ENCODE data around the gene CR1.
"Not testable (repeated sequence)": the region's sequence is repeated elsewhere in the genome, so short reads cannot be mapped to it uniquely, and the experiment has no call there.

Gene CR1

DNA sequence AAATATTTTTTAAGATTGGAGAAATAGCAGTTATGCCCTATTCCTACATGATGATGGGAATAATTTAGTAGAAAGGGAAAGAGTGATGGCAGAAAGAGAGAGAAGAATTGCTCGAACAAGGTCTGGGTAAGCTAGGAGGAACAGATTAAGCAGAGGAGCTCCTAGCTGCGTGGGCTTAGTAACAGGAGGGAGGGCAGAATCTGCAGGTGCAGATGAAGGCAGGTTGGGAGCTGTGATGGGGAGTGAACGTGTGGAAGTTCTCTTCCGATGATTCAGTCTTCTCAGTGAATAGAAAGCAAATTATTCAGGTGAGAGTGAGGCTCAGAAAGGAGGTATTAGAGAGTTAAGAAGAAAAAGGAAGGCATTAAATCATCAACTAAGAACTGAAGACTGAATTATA lies 8.3 kb upstream of the CR1 start:
- Histone ChIP-seq H3K9me3 (ENCODE audit: low read length) (no peaks in the 10 kb centered on the region), H3K27me3 (ENCODE audit: insufficient read depth, low read length) (peaks cover 6% of the 10 kb centered on the region), H3K36me3 (ENCODE audit: insufficient read depth, low read length) (no peaks in the 10 kb centered on the region), H3K4me3 (ENCODE audit: low read length) (no peak overlapping the region), H2AFZ (ENCODE audit: low read depth, low read length) (no peak overlapping the region), H3K4me1 (ENCODE audit: insufficient read depth, low read length) (no peaks in the 10 kb centered on the region)

DNA sequence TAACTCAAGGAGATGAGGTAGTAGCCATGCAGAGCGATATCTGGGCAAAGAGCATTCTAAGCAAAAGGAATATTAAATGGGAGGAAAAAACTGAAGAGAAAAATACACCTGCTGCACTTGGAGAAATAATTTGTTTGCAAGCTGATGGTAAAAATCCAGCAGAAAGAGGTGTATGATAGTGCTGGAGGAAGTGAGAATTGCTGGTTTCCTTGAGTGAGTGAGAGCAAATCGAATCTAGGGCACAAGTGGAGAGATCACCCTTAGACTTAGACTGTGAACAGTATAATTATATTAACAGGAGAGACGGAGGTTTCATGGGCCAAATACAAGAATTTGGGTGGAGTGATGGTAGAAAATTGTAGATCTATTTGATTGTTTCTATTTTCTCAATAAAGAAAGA lies 2.7 kb upstream of the CR1 start:
- Histone ChIP-seq H3K36me3 (ENCODE audit: insufficient read depth, low read length) (no peaks in the 10 kb centered on the region), H2AFZ (ENCODE audit: low read depth, low read length) (no peak overlapping the region), H3K4me3 (ENCODE audit: low read length) (no peak overlapping the region), H3K9me3 (ENCODE audit: low read length) (no peaks in the 10 kb centered on the region), H3K4me1 (ENCODE audit: insufficient read depth, low read length) (no peaks in the 10 kb centered on the region), H3K27me3 (ENCODE audit: insufficient read depth, low read length) (peaks cover 34% of the 10 kb centered on the region)

DNA sequence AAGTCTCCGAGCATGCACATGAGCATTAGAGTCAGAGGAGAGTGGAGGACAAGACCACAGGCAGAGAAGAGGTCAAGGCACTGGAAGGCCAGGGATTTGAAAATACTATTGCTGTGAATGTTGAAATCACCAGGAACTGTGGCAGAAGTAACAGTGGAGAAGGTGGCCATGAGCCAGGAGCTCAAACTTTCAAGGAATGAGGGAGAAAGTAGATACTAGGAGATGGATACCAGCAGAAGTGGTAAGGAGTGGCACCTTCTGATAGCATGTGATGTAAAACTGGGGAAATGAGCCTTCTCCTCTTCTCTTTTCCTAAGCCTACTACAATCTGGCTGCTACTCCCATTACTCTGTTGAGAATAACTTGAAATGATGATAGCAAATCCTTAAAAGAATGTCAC lies 1.8 kb upstream of the CR1 start:
- H3K4me3 ChIP-seq (ENCODE audit: low read length): no peak overlapping the region
- H3K27me3 ChIP-seq (ENCODE audit: insufficient read depth, low read length): peaks cover 34% of the 10 kb centered on the region
- no peaks in the 10 kb centered on the region for H3K36me3 ChIP-seq (ENCODE audit: insufficient read depth, low read length)
- H3K9me3 ChIP-seq (ENCODE audit: low read length): no peaks in the 10 kb centered on the region
- no peak overlapping the region for H2AFZ ChIP-seq (ENCODE audit: low read depth, low read length)
- no peaks in the 10 kb centered on the region for H3K4me1 ChIP-seq (ENCODE audit: insufficient read depth, low read length)

DNA sequence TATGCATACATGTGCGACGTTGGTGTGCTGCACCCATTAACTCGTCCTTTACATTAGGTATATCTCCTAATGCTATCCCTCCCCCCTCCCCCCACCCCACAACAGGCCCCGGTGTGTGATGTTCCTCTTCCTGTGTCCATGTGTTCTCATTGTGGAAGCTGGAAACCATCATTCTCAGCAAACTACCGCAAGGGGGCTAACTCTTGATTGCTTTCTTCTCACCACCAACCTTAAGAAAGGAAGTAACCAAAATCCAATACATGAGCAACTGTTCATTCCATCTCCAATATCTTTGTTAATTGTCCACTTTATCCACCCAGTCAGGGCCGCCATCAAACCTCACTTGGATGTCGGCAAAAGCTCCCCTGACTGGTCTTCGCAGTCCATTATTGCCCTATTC lies 676 bp upstream of the CR1 start:
- not testable (repeated sequence) for H3K9me3 ChIP-seq (ENCODE audit: low read length); H3K4me3 ChIP-seq (ENCODE audit: low read length); H2AFZ ChIP-seq (ENCODE audit: low read depth, low read length); H3K4me1 ChIP-seq (ENCODE audit: insufficient read depth, low read length); H3K36me3 ChIP-seq (ENCODE audit: insufficient read depth, low read length)
- H3K27me3 ChIP-seq (ENCODE audit: insufficient read depth, low read length): peaks cover 34% of the 10 kb centered on the region

DNA sequence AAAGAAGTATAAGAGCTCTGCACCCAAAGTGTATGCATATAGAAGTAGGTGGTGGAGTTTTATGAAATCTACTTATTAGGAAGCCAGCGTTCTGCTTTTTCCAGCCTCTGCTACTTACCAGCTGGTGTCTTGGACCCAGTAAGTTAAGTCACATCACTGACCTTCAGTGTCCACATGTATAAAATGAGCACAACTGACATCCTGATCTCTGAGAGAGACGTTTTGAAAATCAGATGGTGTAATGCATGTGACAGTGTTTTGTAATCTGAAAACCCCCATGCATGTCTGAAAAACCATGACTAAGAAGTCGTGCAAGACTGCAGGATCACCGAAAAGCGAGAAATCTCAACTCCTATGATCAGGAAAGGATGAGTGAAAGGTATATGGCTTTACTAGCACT lies 2.0 kb downstream of the CR1 start:
- H3K9me3 ChIP-seq (ENCODE audit: low read length): no peaks in the 10 kb centered on the region
- no peaks in the 10 kb centered on the region for H3K4me1 ChIP-seq (ENCODE audit: insufficient read depth, low read length)
- H3K4me3 ChIP-seq (ENCODE audit: low read length): no peak overlapping the region
- no peak overlapping the region for H2AFZ ChIP-seq (ENCODE audit: low read depth, low read length)
- no peaks in the 10 kb centered on the region for H3K36me3 ChIP-seq (ENCODE audit: insufficient read depth, low read length)
- H3K27me3 ChIP-seq (ENCODE audit: insufficient read depth, low read length): peaks cover 46% of the 10 kb centered on the region

DNA sequence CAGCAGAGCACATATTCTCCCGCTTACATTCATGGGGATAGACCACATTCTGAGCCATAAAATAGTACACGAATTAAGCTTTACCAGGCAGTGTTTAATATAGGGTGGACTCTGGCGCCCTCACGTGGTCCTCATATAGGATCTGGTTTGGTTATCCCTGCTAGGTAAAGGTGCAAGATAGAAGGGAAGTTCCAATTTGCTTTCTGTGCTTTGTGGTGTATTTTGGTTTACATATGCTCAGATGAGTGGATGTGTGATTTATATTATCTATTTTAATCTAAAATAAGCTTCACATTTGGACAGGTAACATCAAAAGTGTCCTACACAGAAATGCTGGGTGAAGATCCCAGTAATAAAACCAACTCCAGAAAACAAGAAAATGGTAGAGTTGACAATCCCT lies 3.6 kb downstream of the CR1 start:
- Histone ChIP-seq H3K36me3 (ENCODE audit: insufficient read depth, low read length) (no peaks in the 10 kb centered on the region), H3K4me3 (ENCODE audit: low read length) (no peak overlapping the region), H3K27me3 (ENCODE audit: insufficient read depth, low read length) (peaks cover 44% of the 10 kb centered on the region), H3K9me3 (ENCODE audit: low read length) (no peaks in the 10 kb centered on the region), H3K4me1 (ENCODE audit: insufficient read depth, low read length) (no peaks in the 10 kb centered on the region), H2AFZ (ENCODE audit: low read depth, low read length) (no peak overlapping the region)

DNA sequence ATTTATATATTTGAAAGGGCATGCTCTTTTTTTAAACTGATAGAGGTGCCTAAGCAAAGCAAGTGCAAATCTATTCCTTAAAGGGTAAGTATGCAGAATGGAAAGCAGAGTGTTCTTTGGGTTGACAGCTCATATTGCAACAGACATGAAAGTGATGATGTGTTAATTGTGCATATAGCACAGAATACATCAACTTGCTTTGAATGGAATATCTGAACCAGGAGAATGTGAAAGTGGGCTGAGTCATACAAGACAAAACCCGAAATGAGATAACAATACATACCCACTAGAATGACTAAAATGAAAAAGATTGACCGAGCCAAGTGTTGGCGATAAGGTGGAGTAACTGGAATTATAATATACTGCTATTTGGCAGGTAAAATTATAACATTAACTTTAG lies 4.3 kb downstream of the CR1 start:
- no peak overlapping the region for H3K4me3 ChIP-seq (ENCODE audit: low read length)
- no peaks in the 10 kb centered on the region for H3K9me3 ChIP-seq (ENCODE audit: low read length)
- no peaks in the 10 kb centered on the region for H3K36me3 ChIP-seq (ENCODE audit: insufficient read depth, low read length)
- H2AFZ ChIP-seq (ENCODE audit: low read depth, low read length): no peak overlapping the region
- peaks cover 43% of the 10 kb centered on the region for H3K27me3 ChIP-seq (ENCODE audit: insufficient read depth, low read length)
- no peaks in the 10 kb centered on the region for H3K4me1 ChIP-seq (ENCODE audit: insufficient read depth, low read length)

DNA sequence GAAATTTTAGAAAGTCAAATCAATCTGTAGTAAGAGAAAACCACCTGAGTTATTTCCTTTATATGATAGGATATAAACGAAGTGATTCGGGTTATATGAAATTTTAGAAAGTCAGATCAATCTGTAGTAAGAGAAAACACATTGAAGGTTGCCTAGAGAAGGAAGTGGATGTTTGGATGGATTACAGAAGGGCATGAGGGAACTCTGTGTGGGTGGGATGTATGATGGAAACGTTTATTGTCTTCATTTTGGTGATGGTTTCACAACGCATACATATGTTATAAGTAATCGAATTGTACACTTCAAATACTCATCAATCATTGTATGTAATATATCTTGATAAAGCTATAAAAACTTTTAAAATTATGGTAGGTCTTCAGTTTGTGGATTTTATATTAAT lies 5.1 kb downstream of the CR1 start:
- Histone ChIP-seq H3K4me3 (ENCODE audit: low read length) (no peak overlapping the region), H3K27me3 (ENCODE audit: insufficient read depth, low read length) (peaks cover 36% of the 10 kb centered on the region), H2AFZ (ENCODE audit: low read depth, low read length) (no peak overlapping the region), H3K4me1 (ENCODE audit: insufficient read depth, low read length) (no peaks in the 10 kb centered on the region), H3K9me3 (ENCODE audit: low read length) (no peaks in the 10 kb centered on the region), H3K36me3 (ENCODE audit: insufficient read depth, low read length) (no peaks in the 10 kb centered on the region)

DNA sequence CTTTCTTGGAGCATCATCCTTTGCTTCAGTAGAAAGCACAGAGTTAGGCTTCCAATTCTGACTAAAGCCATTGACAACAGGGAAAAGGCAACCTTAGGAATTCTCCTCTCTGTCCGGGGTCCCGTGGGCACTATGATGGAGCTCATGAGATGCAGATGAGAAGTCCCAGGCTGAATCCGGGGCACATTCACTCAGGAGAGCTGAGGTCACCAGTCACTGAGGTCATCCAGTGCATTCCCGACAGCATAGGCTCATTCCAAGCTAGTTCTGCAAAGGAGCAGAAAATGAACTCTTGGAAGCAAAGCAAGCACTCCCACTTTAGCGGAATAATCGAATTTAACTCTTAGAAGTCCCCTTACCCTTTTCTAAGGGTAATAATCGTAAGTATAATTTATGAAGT lies 6.8 kb downstream of the CR1 start:
- H3K27me3 ChIP-seq (ENCODE audit: insufficient read depth, low read length): peaks cover 20% of the 10 kb centered on the region
- no peak overlapping the region for H2AFZ ChIP-seq (ENCODE audit: low read depth, low read length)

DNA sequence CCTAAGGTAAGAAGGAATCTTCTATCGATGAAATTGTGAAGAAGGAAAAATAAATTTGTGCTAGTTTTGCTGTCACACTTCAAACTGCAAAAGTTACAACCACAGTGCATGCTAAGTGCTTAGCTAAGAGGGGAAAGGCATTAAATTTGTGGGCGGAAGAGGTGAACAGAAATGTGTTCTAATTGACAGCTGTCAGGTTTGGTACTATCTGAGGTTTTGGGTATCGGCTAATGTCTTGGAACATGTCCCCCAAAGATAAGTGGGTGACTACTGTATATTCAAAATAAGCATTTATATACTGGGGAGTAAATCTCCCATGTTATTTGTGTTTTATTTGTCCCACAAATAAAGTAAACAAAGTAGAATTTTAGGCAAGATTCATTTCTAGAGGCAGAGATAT lies 8.0 kb downstream of the CR1 start:
- no peak overlapping the region for H2AFZ ChIP-seq (ENCODE audit: low read depth, low read length)
- H3K4me1 ChIP-seq (ENCODE audit: insufficient read depth, low read length): no peaks in the 10 kb centered on the region
- no peak overlapping the region for H3K4me3 ChIP-seq (ENCODE audit: low read length)
- no peaks in the 10 kb centered on the region for H3K9me3 ChIP-seq (ENCODE audit: low read length)
- H3K27me3 ChIP-seq (ENCODE audit: insufficient read depth, low read length): peaks cover 16% of the 10 kb centered on the region
- H3K36me3 ChIP-seq (ENCODE audit: insufficient read depth, low read length): no peaks in the 10 kb centered on the region

More for the DNA sequence above, 6.8 kb downstream of the CR1 start:
- H3K9me3 ChIP-seq (ENCODE audit: low read length): no peaks in the 10 kb centered on the region
- H3K4me1 ChIP-seq (ENCODE audit: insufficient read depth, low read length): no peaks in the 10 kb centered on the region
- H3K36me3 ChIP-seq (ENCODE audit: insufficient read depth, low read length): no peaks in the 10 kb centered on the region
- H3K4me3 ChIP-seq (ENCODE audit: low read length): no peak overlapping the region

DNA sequence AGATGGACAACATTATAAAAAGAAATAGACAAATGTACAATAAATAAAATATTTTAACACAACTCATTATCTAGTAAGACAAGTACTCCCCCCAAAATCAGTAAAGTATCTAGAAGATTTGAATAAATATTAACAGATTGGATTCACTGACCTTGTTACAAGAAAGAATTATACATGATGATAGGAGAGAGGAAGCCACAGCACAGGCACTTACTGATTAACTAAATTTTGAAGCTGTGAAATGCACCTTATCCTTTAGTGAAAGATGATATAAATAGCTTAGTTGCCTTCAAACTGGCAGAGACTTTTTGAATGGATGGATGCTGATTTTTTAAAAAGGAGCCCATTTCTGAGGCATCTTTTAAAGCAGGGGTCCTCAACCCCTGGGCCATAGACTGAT lies 8.5 kb downstream of the CR1 start:
- Histone ChIP-seq H3K36me3 (ENCODE audit: insufficient read depth, low read length) (no peaks in the 10 kb centered on the region), H3K27me3 (ENCODE audit: insufficient read depth, low read length) (peaks cover 16% of the 10 kb centered on the region), H2AFZ (ENCODE audit: low read depth, low read length) (no peak overlapping the region), H3K4me3 (ENCODE audit: low read length) (no peak overlapping the region), H3K9me3 (ENCODE audit: low read length) (no peaks in the 10 kb centered on the region), H3K4me1 (ENCODE audit: insufficient read depth, low read length) (no peaks in the 10 kb centered on the region)

DNA sequence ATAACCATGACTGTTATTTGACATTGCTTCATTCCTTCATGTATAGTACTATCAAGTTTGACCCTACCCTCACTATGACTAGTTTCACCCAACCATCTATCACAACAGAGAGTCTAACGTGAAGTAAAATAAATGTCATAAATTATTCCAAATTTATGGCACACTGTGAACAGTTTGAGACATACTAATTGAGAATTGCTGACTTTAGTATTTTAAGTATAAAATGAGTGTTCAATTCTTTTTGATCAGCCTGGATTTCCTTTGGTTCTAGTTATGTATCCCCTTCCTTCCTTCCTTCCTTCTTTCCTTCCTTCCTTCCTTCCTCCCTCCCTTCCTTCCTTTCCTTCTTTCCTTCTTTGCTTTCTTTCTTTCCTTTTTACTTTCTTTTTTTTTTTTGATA lies 14.5 kb downstream of the CR1 start:
- H3K36me3 ChIP-seq (ENCODE audit: insufficient read depth, low read length): no peaks in the 10 kb centered on the region
- no peaks in the 10 kb centered on the region for H3K9me3 ChIP-seq (ENCODE audit: low read length)
- H3K27me3 ChIP-seq (ENCODE audit: insufficient read depth, low read length): no peaks in the 10 kb centered on the region
- no peak overlapping the region for H3K4me3 ChIP-seq (ENCODE audit: low read length)
- no peak overlapping the region for H2AFZ ChIP-seq (ENCODE audit: low read depth, low read length)
- H3K4me1 ChIP-seq (ENCODE audit: insufficient read depth, low read length): no peaks in the 10 kb centered on the region

DNA sequence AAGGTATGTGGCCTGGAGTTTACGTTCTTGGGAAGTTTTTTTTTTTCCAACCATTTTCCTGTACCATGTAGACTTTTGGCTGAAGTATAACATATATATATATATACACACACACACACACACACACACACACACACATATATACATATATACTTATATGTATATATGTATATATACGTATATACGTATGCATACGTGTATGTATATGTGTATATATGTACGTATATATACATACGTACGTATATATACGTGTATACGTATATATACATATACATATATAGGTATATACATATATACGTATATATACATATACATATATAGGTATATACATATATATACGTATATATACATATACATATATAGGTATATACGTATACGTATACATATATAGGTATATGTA lies 18.9 kb downstream of the CR1 start:
- no peaks in the 10 kb centered on the region for H3K27me3 ChIP-seq (ENCODE audit: insufficient read depth, low read length)
- H3K4me3 ChIP-seq (ENCODE audit: low read length): no peak overlapping the region
- H3K9me3 ChIP-seq (ENCODE audit: low read length): no peaks in the 10 kb centered on the region
- H2AFZ ChIP-seq (ENCODE audit: low read depth, low read length): no peak overlapping the region
- H3K4me1 ChIP-seq (ENCODE audit: insufficient read depth, low read length): no peaks in the 10 kb centered on the region
- H3K36me3 ChIP-seq (ENCODE audit: insufficient read depth, low read length): no peaks in the 10 kb centered on the region

DNA sequence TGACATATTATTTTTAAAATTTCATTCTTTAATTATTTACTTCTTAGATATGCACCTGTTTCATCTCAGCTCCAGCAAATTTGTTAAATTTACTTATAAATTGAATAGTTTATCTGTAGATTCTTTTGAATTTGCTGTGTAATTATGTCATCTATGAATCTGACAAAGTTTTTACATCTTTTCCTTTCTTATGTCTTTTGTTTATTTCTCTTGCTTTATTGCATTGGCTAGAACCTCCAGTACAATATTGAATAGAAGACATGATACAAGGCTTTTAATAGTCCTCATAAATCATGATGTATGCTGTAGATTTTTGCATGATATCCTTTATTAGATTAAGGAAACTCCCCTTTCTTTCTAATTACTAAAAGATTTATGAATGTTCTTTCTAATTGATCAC lies 20.8 kb downstream of the CR1 start:
- Histone ChIP-seq H3K4me3 (ENCODE audit: low read length) (no peak overlapping the region), H3K27me3 (ENCODE audit: insufficient read depth, low read length) (no peaks in the 10 kb centered on the region), H3K36me3 (ENCODE audit: insufficient read depth, low read length) (no peaks in the 10 kb centered on the region), H3K9me3 (ENCODE audit: low read length) (no peaks in the 10 kb centered on the region), H3K4me1 (ENCODE audit: insufficient read depth, low read length) (no peaks in the 10 kb centered on the region), H2AFZ (ENCODE audit: low read depth, low read length) (no peak overlapping the region)

All from neuron (in vitro differentiated cells).